WTC11 (cell line): ENCODE measurements around the gene BORCS8. TPM values are rescaled to one million over a fixed set of nuclear protein-coding genes. Genes with fewer than 3 reads are reported as not detected.
"Not testable (repeated sequence)": the region's sequence is repeated elsewhere in the genome, so short reads cannot be mapped to it uniquely, and the experiment has no call there.

Experiments
- ATAC-seq: fragments of 200-7000 bp; cut with Tn5 transposase; 2 replicates; pipeline ENCODE4 v1.10.0; 2021; ENCODE audit warnings: mild to moderate bottlenecking, moderate library complexity
- CTCF ChIA-PET: fragments of 300-600 bp; sonication (Branson Sonifier 250); formaldehyde crosslinking; loops from one replicate; lab custom pipeline; 2021; ENCODE audit warnings: antibody characterized with exemption; lab: Charles Lee
- POLR2A ChIA-PET: fragments of 350-600 bp; sonication (Branson Sonifier 250); formaldehyde crosslinking; loops from one replicate; lab custom pipeline; 2021; ENCODE audit warnings: antibody characterized with exemption; lab: Charles Lee
- DNase-seq: peaks from one replicate; pipeline ENCODE4 v3.0.0; 2021; ENCODE audit warnings: low spot score
- H3K27ac Mint-ChIP-seq: 2 replicates; pipeline ENCODE4 v1.8.0; 2021; ENCODE audit warnings: mixed read lengths
- H3K27me3 Mint-ChIP-seq: 2 replicates; pipeline ENCODE4 v1.8.0; 2021; ENCODE audit warnings: low read depth, mild to moderate bottlenecking, moderate library complexity, mixed read lengths
- H3K36me3 Mint-ChIP-seq: 2 replicates; pipeline ENCODE4 v1.8.0; 2021; ENCODE audit warnings: mixed read lengths
- H3K4me1 Mint-ChIP-seq: 2 replicates; pipeline ENCODE4 v1.8.0; 2022; ENCODE audit warnings: mixed read lengths
- H3K4me3 Mint-ChIP-seq: 2 replicates; pipeline ENCODE4 v1.8.0; 2021; ENCODE audit warnings: mild to moderate bottlenecking, moderate library complexity, mixed read lengths
- H3K9me3 Mint-ChIP-seq: 2 replicates; pipeline ENCODE4 v1.8.0; 2021; ENCODE audit warnings: mixed read lengths
- CREB1 ChIP-seq: sonication (generic); formaldehyde crosslinking; IDR thresholded peaks from 2 replicates; pipeline ENCODE4 v1.8.0; 2023; ENCODE audit warnings: mild to moderate bottlenecking, missing genetic modification reagents
- E2F5 ChIP-seq: sonication (generic); formaldehyde crosslinking; IDR thresholded peaks from 2 replicates; pipeline ENCODE4 v1.8.1; 2022; ENCODE audit warnings: mild to moderate bottlenecking, moderate library complexity, missing genetic modification reagents
- ERG ChIP-seq: fragments of 250-450 bp; sonication (Bioruptor Pico); IDR thresholded peaks from 2 replicates; pipeline ENCODE4 v1.8.0; 2021; ENCODE audit warnings: mild to moderate bottlenecking
- FOXK1 ChIP-seq: sonication (generic); formaldehyde crosslinking; IDR thresholded peaks from 2 replicates; pipeline ENCODE4 v1.8.0; 2022; ENCODE audit warnings: mild to moderate bottlenecking, moderate library complexity, missing genetic modification reagents
- HMGXB4 ChIP-seq: sonication (generic); formaldehyde crosslinking; IDR thresholded peaks from 2 replicates; pipeline ENCODE4 v1.8.1; 2023; ENCODE audit warnings: mild to moderate bottlenecking, moderate library complexity, missing genetic modification reagents
- JUN ChIP-seq: sonication (generic); formaldehyde crosslinking; IDR thresholded peaks from 2 replicates; pipeline ENCODE4 v1.8.0; 2023; ENCODE audit warnings: mild to moderate bottlenecking, missing genetic modification reagents
- NFYB ChIP-seq: sonication (generic); formaldehyde crosslinking; conservative IDR thresholded peaks from 2 replicates; pipeline ENCODE4 v1.8.0; 2022; ENCODE audit warnings: low read depth, missing genetic modification reagents
- OVOL2 ChIP-seq: fragments of 250-450 bp; sonication (Bioruptor Pico); IDR thresholded peaks from 2 replicates; pipeline ENCODE4 v1.9.0; 2021; ENCODE audit warnings: mild to moderate bottlenecking, borderline replicate concordance
- PRRX2 ChIP-seq: fragments of 250-450 bp; sonication (Bioruptor Pico); IDR thresholded peaks from 2 replicates; pipeline ENCODE4 v1.8.0; 2021; ENCODE audit warnings: mild to moderate bottlenecking
- RELA ChIP-seq: sonication (generic); formaldehyde crosslinking; IDR thresholded peaks from 2 replicates; pipeline ENCODE4 v1.8.1; 2022; ENCODE audit warnings: missing genetic modification reagents, mild to moderate bottlenecking, borderline replicate concordance
- ZNF232 ChIP-seq: sonication (generic); formaldehyde crosslinking; IDR thresholded peaks from 2 replicates; pipeline ENCODE4 v1.8.0; 2022; ENCODE audit warnings: mild to moderate bottlenecking, missing genetic modification reagents
- total RNA-seq: library from RNA; stranded (reverse); gene quantifications from 3 replicates; pipeline ENCODE4 v1.2.3, GENCODE V29; 2021
- TF ChIP-seq, protein P1 (sequence below): sonication (generic); formaldehyde crosslinking; IDR thresholded peaks from 2 replicates; pipeline ENCODE4 v1.8.1; 2023; ENCODE audit warnings: mild to moderate bottlenecking, missing genetic modification reagents, borderline replicate concordance
- TF ChIP-seq, protein P2 (sequence below): sonication (generic); formaldehyde crosslinking; IDR thresholded peaks from 2 replicates; pipeline ENCODE4 v1.8.0; 2023; ENCODE audit warnings: mild to moderate bottlenecking, missing genetic modification reagents
- TF ChIP-seq, protein P3 (sequence below): sonication (generic); formaldehyde crosslinking; conservative IDR thresholded peaks from 2 replicates; pipeline ENCODE4 v1.8.1; 2022; ENCODE audit warnings: mild to moderate bottlenecking, missing genetic modification reagents
- TF ChIP-seq, protein P4 (sequence below): sonication (generic); formaldehyde crosslinking; IDR thresholded peaks from 2 replicates; pipeline ENCODE4 v1.8.0; 2022; ENCODE audit warnings: missing genetic modification reagents

Gene BORCS8
- total RNA-seq, 1 experiment from 2014 or later = 20.9 TPM

- H3K36me3 Mint-ChIP-seq = peaks cover 10% of the 10 kb centered on the region
- POLR2A ChIA-PET = no interaction called here
- no peak for DNase-seq
- TF ChIP-seq JUN (CRISPR knock-in tag) = no peak
- TF ChIP-seq, protein P1, sequence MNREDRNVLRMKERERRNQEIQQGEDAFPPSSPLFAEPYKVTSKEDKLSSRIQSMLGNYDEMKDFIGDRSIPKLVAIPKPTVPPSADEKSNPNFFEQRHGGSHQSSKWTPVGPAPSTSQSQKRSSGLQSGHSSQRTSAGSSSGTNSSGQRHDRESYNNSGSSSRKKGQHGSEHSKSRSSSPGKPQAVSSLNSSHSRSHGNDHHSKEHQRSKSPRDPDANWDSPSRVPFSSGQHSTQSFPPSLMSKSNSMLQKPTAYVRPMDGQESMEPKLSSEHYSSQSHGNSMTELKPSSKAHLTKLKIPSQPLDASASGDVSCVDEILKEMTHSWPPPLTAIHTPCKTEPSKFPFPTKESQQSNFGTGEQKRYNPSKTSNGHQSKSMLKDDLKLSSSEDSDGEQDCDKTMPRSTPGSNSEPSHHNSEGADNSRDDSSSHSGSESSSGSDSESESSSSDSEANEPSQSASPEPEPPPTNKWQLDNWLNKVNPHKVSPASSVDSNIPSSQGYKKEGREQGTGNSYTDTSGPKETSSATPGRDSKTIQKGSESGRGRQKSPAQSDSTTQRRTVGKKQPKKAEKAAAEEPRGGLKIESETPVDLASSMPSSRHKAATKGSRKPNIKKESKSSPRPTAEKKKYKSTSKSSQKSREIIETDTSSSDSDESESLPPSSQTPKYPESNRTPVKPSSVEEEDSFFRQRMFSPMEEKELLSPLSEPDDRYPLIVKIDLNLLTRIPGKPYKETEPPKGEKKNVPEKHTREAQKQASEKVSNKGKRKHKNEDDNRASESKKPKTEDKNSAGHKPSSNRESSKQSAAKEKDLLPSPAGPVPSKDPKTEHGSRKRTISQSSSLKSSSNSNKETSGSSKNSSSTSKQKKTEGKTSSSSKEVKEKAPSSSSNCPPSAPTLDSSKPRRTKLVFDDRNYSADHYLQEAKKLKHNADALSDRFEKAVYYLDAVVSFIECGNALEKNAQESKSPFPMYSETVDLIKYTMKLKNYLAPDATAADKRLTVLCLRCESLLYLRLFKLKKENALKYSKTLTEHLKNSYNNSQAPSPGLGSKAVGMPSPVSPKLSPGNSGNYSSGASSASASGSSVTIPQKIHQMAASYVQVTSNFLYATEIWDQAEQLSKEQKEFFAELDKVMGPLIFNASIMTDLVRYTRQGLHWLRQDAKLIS (CRISPR knock-in tag) = no peak
- TF ChIP-seq PRRX2 (CRISPR knock-in tag) = no peak
- TF ChIP-seq, protein P2, sequence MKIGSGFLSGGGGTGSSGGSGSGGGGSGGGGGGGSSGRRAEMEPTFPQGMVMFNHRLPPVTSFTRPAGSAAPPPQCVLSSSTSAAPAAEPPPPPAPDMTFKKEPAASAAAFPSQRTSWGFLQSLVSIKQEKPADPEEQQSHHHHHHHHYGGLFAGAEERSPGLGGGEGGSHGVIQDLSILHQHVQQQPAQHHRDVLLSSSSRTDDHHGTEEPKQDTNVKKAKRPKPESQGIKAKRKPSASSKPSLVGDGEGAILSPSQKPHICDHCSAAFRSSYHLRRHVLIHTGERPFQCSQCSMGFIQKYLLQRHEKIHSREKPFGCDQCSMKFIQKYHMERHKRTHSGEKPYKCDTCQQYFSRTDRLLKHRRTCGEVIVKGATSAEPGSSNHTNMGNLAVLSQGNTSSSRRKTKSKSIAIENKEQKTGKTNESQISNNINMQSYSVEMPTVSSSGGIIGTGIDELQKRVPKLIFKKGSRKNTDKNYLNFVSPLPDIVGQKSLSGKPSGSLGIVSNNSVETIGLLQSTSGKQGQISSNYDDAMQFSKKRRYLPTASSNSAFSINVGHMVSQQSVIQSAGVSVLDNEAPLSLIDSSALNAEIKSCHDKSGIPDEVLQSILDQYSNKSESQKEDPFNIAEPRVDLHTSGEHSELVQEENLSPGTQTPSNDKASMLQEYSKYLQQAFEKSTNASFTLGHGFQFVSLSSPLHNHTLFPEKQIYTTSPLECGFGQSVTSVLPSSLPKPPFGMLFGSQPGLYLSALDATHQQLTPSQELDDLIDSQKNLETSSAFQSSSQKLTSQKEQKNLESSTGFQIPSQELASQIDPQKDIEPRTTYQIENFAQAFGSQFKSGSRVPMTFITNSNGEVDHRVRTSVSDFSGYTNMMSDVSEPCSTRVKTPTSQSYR (CRISPR knock-in tag) = no peak
- TF ChIP-seq OVOL2 (CRISPR knock-in tag) = no peak
- TF ChIP-seq ZNF232 = no peak
- TF ChIP-seq, protein P3, sequence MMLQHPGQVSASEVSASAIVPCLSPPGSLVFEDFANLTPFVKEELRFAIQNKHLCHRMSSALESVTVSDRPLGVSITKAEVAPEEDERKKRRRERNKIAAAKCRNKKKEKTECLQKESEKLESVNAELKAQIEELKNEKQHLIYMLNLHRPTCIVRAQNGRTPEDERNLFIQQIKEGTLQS (CRISPR knock-in tag) = no peak
- TF ChIP-seq, protein P4, sequence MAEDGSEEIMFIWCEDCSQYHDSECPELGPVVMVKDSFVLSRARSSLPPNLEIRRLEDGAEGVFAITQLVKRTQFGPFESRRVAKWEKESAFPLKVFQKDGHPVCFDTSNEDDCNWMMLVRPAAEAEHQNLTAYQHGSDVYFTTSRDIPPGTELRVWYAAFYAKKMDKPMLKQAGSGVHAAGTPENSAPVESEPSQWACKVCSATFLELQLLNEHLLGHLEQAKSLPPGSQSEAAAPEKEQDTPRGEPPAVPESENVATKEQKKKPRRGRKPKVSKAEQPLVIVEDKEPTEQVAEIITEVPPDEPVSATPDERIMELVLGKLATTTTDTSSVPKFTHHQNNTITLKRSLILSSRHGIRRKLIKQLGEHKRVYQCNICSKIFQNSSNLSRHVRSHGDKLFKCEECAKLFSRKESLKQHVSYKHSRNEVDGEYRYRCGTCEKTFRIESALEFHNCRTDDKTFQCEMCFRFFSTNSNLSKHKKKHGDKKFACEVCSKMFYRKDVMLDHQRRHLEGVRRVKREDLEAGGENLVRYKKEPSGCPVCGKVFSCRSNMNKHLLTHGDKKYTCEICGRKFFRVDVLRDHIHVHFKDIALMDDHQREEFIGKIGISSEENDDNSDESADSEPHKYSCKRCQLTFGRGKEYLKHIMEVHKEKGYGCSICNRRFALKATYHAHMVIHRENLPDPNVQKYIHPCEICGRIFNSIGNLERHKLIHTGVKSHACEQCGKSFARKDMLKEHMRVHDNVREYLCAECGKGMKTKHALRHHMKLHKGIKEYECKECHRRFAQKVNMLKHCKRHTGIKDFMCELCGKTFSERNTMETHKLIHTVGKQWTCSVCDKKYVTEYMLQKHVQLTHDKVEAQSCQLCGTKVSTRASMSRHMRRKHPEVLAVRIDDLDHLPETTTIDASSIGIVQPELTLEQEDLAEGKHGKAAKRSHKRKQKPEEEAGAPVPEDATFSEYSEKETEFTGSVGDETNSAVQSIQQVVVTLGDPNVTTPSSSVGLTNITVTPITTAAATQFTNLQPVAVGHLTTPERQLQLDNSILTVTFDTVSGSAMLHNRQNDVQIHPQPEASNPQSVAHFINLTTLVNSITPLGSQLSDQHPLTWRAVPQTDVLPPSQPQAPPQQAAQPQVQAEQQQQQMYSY (CRISPR knock-in tag) = no peak
- peaks cover 4% of the 10 kb centered on the region; the same call in 1 of the 2 replicates for H3K9me3 Mint-ChIP-seq
- H3K27ac Mint-ChIP-seq = no peak overlapping the region; the same call in 1 of the 2 replicates
- H3K4me3 Mint-ChIP-seq = peak overlapping the region; percentile 96
- CTCF ChIA-PET = interaction anchor here (0.6 kb wide), 1 partner anchor 8 kb away, joined by 3 read pairs; no protein-coding TSS in a partner anchor
- ATAC-seq = no peak
- peaks cover 47% of the 10 kb centered on the region for H3K27me3 Mint-ChIP-seq
- peaks cover 18% of the 10 kb centered on the region for H3K4me1 Mint-ChIP-seq
Measured at GRCh38 chr19:19137556-19138108, 54.3 kb downstream of the BORCS8 start.

DNA sequence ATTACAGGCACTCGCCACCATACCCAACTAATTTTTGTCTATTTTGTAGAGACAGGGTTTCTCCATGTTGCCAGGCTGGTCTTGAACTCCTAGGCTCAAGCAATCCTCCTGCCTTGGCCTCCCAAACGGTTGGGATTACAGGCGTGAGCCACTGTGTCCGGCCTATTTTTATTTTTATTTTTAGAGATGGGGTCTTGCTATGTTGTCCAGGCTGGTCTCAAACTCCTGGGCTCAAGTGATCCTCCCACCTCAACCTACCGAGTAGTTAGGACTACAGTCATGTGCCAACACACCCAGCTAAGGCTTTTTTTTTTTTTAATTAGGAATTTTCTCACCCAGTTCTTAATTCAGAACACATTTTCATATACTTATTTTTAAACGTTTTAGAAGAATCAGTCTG is 56.2 kb downstream of the BORCS8 start:
- peaks cover 12% of the 10 kb centered on the region for H3K9me3 Mint-ChIP-seq
- H3K27ac Mint-ChIP-seq, POLR2A ChIA-PET, ATAC-seq, DNase-seq, H3K4me3 Mint-ChIP-seq: not testable (repeated sequence)
- H3K36me3 Mint-ChIP-seq = peaks cover 22% of the 10 kb centered on the region
- CTCF ChIA-PET = interaction anchor here (0.9 to 2.1 kb wide), 10 partner anchors 10 to 207 kb away, joined by 3 to 10 read pairs (median 5); no protein-coding TSS in a partner anchor
- H3K4me1 Mint-ChIP-seq = peaks cover 18% of the 10 kb centered on the region
- H3K27me3 Mint-ChIP-seq = peaks cover 29% of the 10 kb centered on the region

DNA sequence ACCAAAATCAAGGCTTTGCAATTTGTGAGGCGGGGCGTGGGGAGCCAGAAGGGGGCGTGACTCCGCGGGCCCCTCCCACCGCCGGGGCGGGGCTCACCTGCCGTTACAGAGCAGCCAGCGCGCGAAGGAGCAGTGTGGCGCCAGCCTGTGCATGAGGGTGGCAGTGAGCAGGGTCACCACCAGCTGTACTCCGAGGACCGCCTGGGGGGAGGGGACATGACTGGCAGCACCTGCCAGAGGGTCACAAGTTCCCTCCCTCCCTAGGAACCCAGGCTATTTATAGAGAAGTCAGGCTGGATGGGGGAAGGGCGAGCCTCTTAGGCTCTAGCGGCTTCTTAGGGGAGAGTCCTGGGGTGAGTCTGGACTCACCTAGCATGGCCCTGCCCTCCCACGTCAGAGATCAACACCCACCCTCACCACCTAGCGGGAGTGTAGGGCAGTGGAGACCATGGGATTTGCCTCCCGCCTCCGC is 57.2 kb downstream of the BORCS8 start:
- CTCF ChIA-PET = interaction anchor here (1.0 to 2.1 kb wide), 11 partner anchors 11 to 208 kb away, joined by 3 to 10 read pairs (median 5); no protein-coding TSS in a partner anchor
- TF ChIP-seq CREB1 (CRISPR knock-in tag) (no peak), HMGXB4 (no peak), E2F5 (CRISPR knock-in tag) (peak; percentile 55; the same call in 1 of the 2 replicates), ERG (CRISPR knock-in tag) (no peak), RELA (CRISPR knock-in tag) (no peak), FOXK1 (CRISPR knock-in tag) (peak; percentile 53; the same call in 1 of the 2 replicates), NFYB (CRISPR knock-in tag) (0 out of 2 replicates have a peak, but pooled peaks have one; percentile 15)

More for the DNA sequence above, 57.2 kb downstream of the BORCS8 start:
- peaks cover 12% of the 10 kb centered on the region for H3K9me3 Mint-ChIP-seq
- H3K36me3 Mint-ChIP-seq = peaks cover 27% of the 10 kb centered on the region
- DNase-seq (peak; percentile 82), ATAC-seq (peak; percentile 68)
- peak overlapping the region; percentile 60 for H3K4me3 Mint-ChIP-seq
- peaks cover 18% of the 10 kb centered on the region for H3K4me1 Mint-ChIP-seq
- no peak overlapping the region for H3K27ac Mint-ChIP-seq
- POLR2A ChIA-PET = no interaction called here
- H3K27me3 Mint-ChIP-seq = peaks cover 20% of the 10 kb centered on the region
